HCT116 (cell line): ENCODE data around the gene LRIG1. TPM values are rescaled to one million over a fixed set of nuclear protein-coding genes. Genes with fewer than 3 reads are reported as not detected.

Experiments used
- ATAC-seq: fragments of 200-7000 bp; cut with Tn5 transposase; 2 replicates; pipeline ENCODE4 v1.9.1; 2020; ENCODE audit warnings: mild to moderate bottlenecking, moderate library complexity
- BruUV-seq: library from RNA; stranded (reverse); fragments of 400-500 nt; replicated peaks from 2 replicates; lab custom pipeline; 2021; lab: Mats Ljungman, UMichigan
- CTCF ChIA-PET: fragments of 300-600 bp; sonication (Branson Sonifier 250); formaldehyde crosslinking; loops from one replicate; lab custom pipeline; 2021; ENCODE audit warnings: antibody characterized with exemption; lab: Charles Lee
- POLR2A ChIA-PET: fragments of 300-600, 350-600 bp; sonication (Branson Sonifier 250); formaldehyde crosslinking; loops from one replicate; lab custom pipeline; 2021; ENCODE audit warnings: antibody characterized with exemption; lab: Charles Lee
- RAD21 ChIA-PET, 2 experiments: fragments of 300-600 bp; sonication (Branson Sonifier 250); formaldehyde crosslinking; loops; one replicate each; lab custom pipeline; 2023; ENCODE audit warnings: low total read pairs in 2 of 2; ENCODE audit not compliant: uncharacterized antibody in 2 of 2, unreplicated experiment in 2 of 2, low non-redundant PET in 1 of 2; lab: Charles Lee
- DNase-seq: peaks from one replicate; pipeline ENCODE4 v3.0.0-alpha.2; 2010; ENCODE audit warnings: low read depth, low spot score
- H2AFZ ChIP-seq: fragments of 200-600 bp; shearing (Covaris generic), sonication (generic); 2 replicates; pipeline ENCODE4 v1.6.1; 2017; ENCODE audit warnings: low read depth, mixed run types, mixed read lengths, antibody characterized with exemption, low read length; ENCODE audit not compliant: poor library complexity, severe bottlenecking
- H3K27ac ChIP-seq: 2 replicates; pipeline ENCODE4 v1.5.1; 2012; ENCODE audit warnings: low read depth, low read length
- H3K27me3 ChIP-seq: fragments of 200-600 bp; sonication (generic); 2 replicates; pipeline ENCODE4 v1.6.1; 2016; ENCODE audit warnings: mixed run types, low read length, mixed read lengths; ENCODE audit not compliant: insufficient read depth
- H3K36me3 ChIP-seq, 2 experiments: fragments of 200-500 bp in 1 of 2; fragments of 200-600 bp in 1 of 2; sonication (Bioruptor generic) in 1 of 2; sonication (generic) in 1 of 2; 2 replicates each; pipeline versions ENCODE4 v1.5.1 to v1.6.1; 2014 to 2016; ENCODE audit warnings: low read length in 2 of 2, inconsistent platforms in 1 of 2, mixed read lengths in 1 of 2, mixed run types in 1 of 2; ENCODE audit not compliant: insufficient read depth in 2 of 2, control insufficient read depth in 1 of 2
- H3K4me1 ChIP-seq, 2 experiments: fragments of 200-600 bp in 1 of 2; sonication (generic) in 1 of 2; 2 replicates each; pipeline versions ENCODE4 v1.5.1 to v1.6.1; 2012 to 2017; ENCODE audit warnings: low read length in 2 of 2, inconsistent platforms in 1 of 2, mild to moderate bottlenecking in 1 of 2, mixed read lengths in 1 of 2, mixed run types in 1 of 2, moderate library complexity in 1 of 2; ENCODE audit not compliant: insufficient read depth in 2 of 2, control insufficient read depth in 1 of 2
- H3K4me2 ChIP-seq: fragments of 200-600 bp; sonication (generic); 2 replicates; pipeline ENCODE4 v1.6.1; 2017; ENCODE audit warnings: mixed run types, low read length, mixed read lengths
- H3K4me3 ChIP-seq, 2 experiments: fragments of 200-600 bp in 1 of 2; sonication (generic) in 1 of 2; replicated peaks in 1 of 2; 2 replicates each; pipeline ENCODE4 v1.5.1; 2011 to 2016; ENCODE audit warnings: low read length in 2 of 2, control low read depth in 1 of 2, low read depth in 1 of 2, mild to moderate bottlenecking in 1 of 2, mixed read lengths in 1 of 2, mixed run types in 1 of 2
- H3K79me2 ChIP-seq: fragments of 200-600 bp; sonication (generic); 2 replicates; pipeline ENCODE4 v1.6.1; 2017; ENCODE audit warnings: mild to moderate bottlenecking, mixed run types, low read length, moderate library complexity, mixed read lengths; ENCODE audit not compliant: insufficient read depth
- H3K9ac ChIP-seq: fragments of 200-600 bp; sonication (generic); 2 replicates; pipeline ENCODE4 v1.6.1; 2016; ENCODE audit warnings: low read length, mixed read lengths
- H3K9me2 ChIP-seq: fragments of 200-600 bp; sonication (generic), shearing (Covaris generic); 2 replicates; pipeline ENCODE4 v1.6.1; 2017; ENCODE audit warnings: mixed run types, mild to moderate bottlenecking, moderate library complexity; ENCODE audit not compliant: insufficient read depth
- H3K9me3 ChIP-seq, 2 experiments: fragments of 200-500 bp in 1 of 2; fragments of 200-600 bp in 1 of 2; sonication (Bioruptor generic) in 1 of 2; sonication (generic) in 1 of 2; 2 replicates each; pipeline ENCODE4 v1.6.1; 2014 to 2017; ENCODE audit warnings: low read length in 2 of 2, mixed read lengths in 2 of 2, inconsistent platforms in 1 of 2, low read depth in 1 of 2, mild to moderate bottlenecking in 1 of 2, mixed run types in 1 of 2, moderate library complexity in 1 of 2; ENCODE audit not compliant: control insufficient read depth in 1 of 2, insufficient read depth in 1 of 2
- H4K20me1 ChIP-seq: fragments of 200-600 bp; sonication (generic), shearing (Covaris generic); 2 replicates; pipeline ENCODE4 v1.6.1; 2017; ENCODE audit warnings: mixed run types, mild to moderate bottlenecking, moderate library complexity; ENCODE audit not compliant: insufficient read depth
- ATF3 ChIP-seq: IDR thresholded peaks from 2 replicates; pipeline ENCODE4 v1.6.1; 2012
- CBX3 ChIP-seq: IDR thresholded peaks from 2 replicates; pipeline ENCODE4 v1.6.1; 2012; ENCODE audit warnings: low read depth
- EGR1 ChIP-seq: IDR thresholded peaks from 2 replicates; pipeline ENCODE4 v1.6.1; 2012; ENCODE audit warnings: low read depth
- ELF1 ChIP-seq: IDR thresholded peaks from 2 replicates; pipeline ENCODE4 v1.6.1; 2012; ENCODE audit warnings: low read depth, borderline replicate concordance
- EZH2 ChIP-seq: fragments of 200-600 bp; sonication (generic); IDR thresholded peaks from 2 replicates; pipeline ENCODE4 v1.6.1; 2017; ENCODE audit warnings: antibody characterized with exemption, mixed run types
- EZH2phosphoT487 ChIP-seq: fragments of 200-600 bp; IDR thresholded peaks from 2 replicates; pipeline ENCODE4 v1.6.1; 2018; ENCODE audit warnings: antibody characterized with exemption, borderline replicate concordance
- JUND ChIP-seq: IDR thresholded peaks from 2 replicates; pipeline ENCODE4 v1.6.1; 2012
- POLR2AphosphoS5 ChIP-seq: IDR thresholded peaks from 2 replicates; pipeline ENCODE4 v1.6.1; 2011; ENCODE audit warnings: mild to moderate bottlenecking, low read depth, low read length, moderate library complexity
- SP1 ChIP-seq: IDR thresholded peaks from 2 replicates; pipeline ENCODE4 v1.6.1; 2012; ENCODE audit warnings: low read depth
- intact Hi-C: fragments of 100-400 bp; cut with micrococcal nuclease; formaldehyde crosslinking; loops from 2 replicates; pipeline ENCODE4 v1.10.0; 2022
- total RNA-seq: library from RNA; stranded (reverse); gene quantifications from one replicate; pipeline ENCODE4 v1.2.1, GENCODE V29; 2021; ENCODE audit not compliant: unreplicated experiment
- TF ChIP-seq, protein P1 (sequence below): IDR thresholded peaks from 2 replicates; pipeline ENCODE4 v1.6.1; 2012; ENCODE audit warnings: low read depth
- TF ChIP-seq, protein P2 (sequence below): IDR thresholded peaks from 2 replicates; pipeline ENCODE4 v1.6.1; 2011; ENCODE audit warnings: mild to moderate bottlenecking, low read length, moderate library complexity; ENCODE audit not compliant: insufficient replicate concordance; ENCODE audit errors: extremely low read depth

The LRIG1 gene
- total RNA-seq, 1 experiment from 2014 or later = 3.1 TPM

- CTCF ChIA-PET = no interaction called here
- peaks cover 4% of the 10 kb centered on the region; the same call in 1 of the 2 replicates for H3K27me3 ChIP-seq
- no peak for ATAC-seq
- H3K9me3 ChIP-seq = no peaks in the 10 kb centered on the region
- H3K4me3 ChIP-seq = no peak overlapping the region
- no peak overlapping the region for H3K27ac ChIP-seq
- intact Hi-C loops = no loop called here
- H3K4me2 ChIP-seq = no peak overlapping the region
- H3K79me2 ChIP-seq = no peaks in the 10 kb centered on the region
- H3K9ac ChIP-seq = no peak overlapping the region
- TF ChIP-seq EZH2phosphoT487 (no peak), CBX3 (no peak), EGR1 (no peak), EZH2 (no peak), ELF1 (no peak)
- TF ChIP-seq, protein P1, sequence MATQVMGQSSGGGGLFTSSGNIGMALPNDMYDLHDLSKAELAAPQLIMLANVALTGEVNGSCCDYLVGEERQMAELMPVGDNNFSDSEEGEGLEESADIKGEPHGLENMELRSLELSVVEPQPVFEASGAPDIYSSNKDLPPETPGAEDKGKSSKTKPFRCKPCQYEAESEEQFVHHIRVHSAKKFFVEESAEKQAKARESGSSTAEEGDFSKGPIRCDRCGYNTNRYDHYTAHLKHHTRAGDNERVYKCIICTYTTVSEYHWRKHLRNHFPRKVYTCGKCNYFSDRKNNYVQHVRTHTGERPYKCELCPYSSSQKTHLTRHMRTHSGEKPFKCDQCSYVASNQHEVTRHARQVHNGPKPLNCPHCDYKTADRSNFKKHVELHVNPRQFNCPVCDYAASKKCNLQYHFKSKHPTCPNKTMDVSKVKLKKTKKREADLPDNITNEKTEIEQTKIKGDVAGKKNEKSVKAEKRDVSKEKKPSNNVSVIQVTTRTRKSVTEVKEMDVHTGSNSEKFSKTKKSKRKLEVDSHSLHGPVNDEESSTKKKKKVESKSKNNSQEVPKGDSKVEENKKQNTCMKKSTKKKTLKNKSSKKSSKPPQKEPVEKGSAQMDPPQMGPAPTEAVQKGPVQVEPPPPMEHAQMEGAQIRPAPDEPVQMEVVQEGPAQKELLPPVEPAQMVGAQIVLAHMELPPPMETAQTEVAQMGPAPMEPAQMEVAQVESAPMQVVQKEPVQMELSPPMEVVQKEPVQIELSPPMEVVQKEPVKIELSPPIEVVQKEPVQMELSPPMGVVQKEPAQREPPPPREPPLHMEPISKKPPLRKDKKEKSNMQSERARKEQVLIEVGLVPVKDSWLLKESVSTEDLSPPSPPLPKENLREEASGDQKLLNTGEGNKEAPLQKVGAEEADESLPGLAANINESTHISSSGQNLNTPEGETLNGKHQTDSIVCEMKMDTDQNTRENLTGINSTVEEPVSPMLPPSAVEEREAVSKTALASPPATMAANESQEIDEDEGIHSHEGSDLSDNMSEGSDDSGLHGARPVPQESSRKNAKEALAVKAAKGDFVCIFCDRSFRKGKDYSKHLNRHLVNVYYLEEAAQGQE = no peak
- no peaks in the 10 kb centered on the region for H3K4me1 ChIP-seq
- no peak overlapping the region for H2AFZ ChIP-seq
- no peaks in the 10 kb centered on the region for H3K9me2 ChIP-seq
- POLR2A ChIA-PET = no interaction called here
- BruUV-seq = no TSS peak
- H3K36me3 ChIP-seq = no peaks in the 10 kb centered on the region
- no peak for DNase-seq
- RAD21 ChIA-PET = no interaction called here
- H4K20me1 ChIP-seq = no peaks in the 10 kb centered on the region
Observed at GRCh38 chr3:66463054-66463631, 37.7 kb downstream of the LRIG1 start.

DNA sequence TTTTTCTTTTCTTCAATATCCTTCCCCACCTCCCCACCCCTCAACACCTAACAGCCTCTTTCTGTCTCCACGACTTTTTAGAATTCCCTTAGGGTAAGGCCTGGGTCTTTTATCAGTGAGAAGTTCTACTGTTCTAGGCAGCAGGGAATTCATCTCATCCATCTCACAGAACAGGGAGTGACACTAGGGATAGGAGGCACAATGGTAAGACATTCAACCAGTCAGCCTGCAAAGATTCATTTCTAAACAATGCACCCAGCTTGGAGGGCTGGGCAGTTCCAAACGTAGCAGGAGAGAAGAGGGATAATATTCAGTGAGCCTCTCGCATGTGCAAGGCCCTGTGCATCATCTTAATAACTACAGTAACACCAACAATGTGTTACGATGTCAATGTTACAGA, 43.6 kb downstream of the LRIG1 start:
- H3K27me3 ChIP-seq = no peaks in the 10 kb centered on the region
- no peak overlapping the region for H2AFZ ChIP-seq
- no peaks in the 10 kb centered on the region for H3K36me3 ChIP-seq
- H3K79me2 ChIP-seq = no peaks in the 10 kb centered on the region
- DNase-seq (no peak), ATAC-seq (no peak)
- H3K9me2 ChIP-seq = no peaks in the 10 kb centered on the region
- no peak overlapping the region for H3K9ac ChIP-seq
- RAD21 ChIA-PET = no interaction called here
- POLR2A ChIA-PET = no interaction called here
- intact Hi-C loops = loop anchor here (10.0 kb wide), 1 partner anchor 58 kb away; no protein-coding TSS in a partner anchor
- no peaks in the 10 kb centered on the region for H4K20me1 ChIP-seq
- CTCF ChIA-PET = no interaction called here
- no peak for TF ChIP-seq JUND
- TF ChIP-seq ATF3 = no peak
- TF ChIP-seq POLR2AphosphoS5 = no peak
- TF ChIP-seq, protein P2, sequence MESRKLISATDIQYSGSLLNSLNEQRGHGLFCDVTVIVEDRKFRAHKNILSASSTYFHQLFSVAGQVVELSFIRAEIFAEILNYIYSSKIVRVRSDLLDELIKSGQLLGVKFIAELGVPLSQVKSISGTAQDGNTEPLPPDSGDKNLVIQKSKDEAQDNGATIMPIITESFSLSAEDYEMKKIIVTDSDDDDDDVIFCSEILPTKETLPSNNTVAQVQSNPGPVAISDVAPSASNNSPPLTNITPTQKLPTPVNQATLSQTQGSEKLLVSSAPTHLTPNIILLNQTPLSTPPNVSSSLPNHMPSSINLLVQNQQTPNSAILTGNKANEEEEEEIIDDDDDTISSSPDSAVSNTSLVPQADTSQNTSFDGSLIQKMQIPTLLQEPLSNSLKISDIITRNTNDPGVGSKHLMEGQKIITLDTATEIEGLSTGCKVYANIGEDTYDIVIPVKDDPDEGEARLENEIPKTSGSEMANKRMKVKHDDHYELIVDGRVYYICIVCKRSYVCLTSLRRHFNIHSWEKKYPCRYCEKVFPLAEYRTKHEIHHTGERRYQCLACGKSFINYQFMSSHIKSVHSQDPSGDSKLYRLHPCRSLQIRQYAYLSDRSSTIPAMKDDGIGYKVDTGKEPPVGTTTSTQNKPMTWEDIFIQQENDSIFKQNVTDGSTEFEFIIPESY = no peak
- TF ChIP-seq SP1 = no peak
- no peak for TF ChIP-seq ELF1
- TF ChIP-seq, all 23 proteins: peak for 0
- Histone ChIP-seq H3K27ac (no peak overlapping the region), H3K4me2 (no peak overlapping the region), H3K4me1 (no peaks in the 10 kb centered on the region), H3K4me3 (no peak overlapping the region), H3K9me3 (no peaks in the 10 kb centered on the region)
- no TSS peak for BruUV-seq
